H9 (cell line): ENCODE results near the gene C9orf152. TPM values are rescaled to one million over a fixed set of nuclear protein-coding genes. Genes with fewer than 3 reads are reported as not detected.

Source experiments
- DNase-seq: peaks from one replicate; pipeline ENCODE4 v3.0.0-alpha.2; 2017
- H2AFZ ChIP-seq: one replicate; pipeline ENCODE4 v1.6.1; 2013; ENCODE audit warnings: mild to moderate bottlenecking, low read length, control low read depth, moderate library complexity
- H2AK5ac ChIP-seq: 2 replicates; pipeline ENCODE4 v1.6.1; 2013; ENCODE audit warnings: low read length, control low read depth, mixed read lengths; ENCODE audit not compliant: insufficient read length
- H2BK120ac ChIP-seq: one replicate; pipeline ENCODE4 v1.6.1; 2013; ENCODE audit warnings: low read depth, mild to moderate bottlenecking, low read length, control low read depth, inconsistent platforms; ENCODE audit not compliant: poor library complexity, severe bottlenecking
- H2BK12ac ChIP-seq: 2 replicates; pipeline ENCODE4 v1.6.1; 2013; ENCODE audit warnings: low read length, control low read depth, mixed read lengths, low read depth; ENCODE audit not compliant: insufficient read length
- H2BK15ac ChIP-seq: 2 replicates; pipeline ENCODE4 v1.6.1; 2013; ENCODE audit warnings: low read depth, low read length, control low read depth
- H2BK20ac ChIP-seq: one replicate; pipeline ENCODE4 v1.6.1; 2013; ENCODE audit warnings: low read depth, mild to moderate bottlenecking, low read length, control low read depth, inconsistent platforms; ENCODE audit not compliant: poor library complexity, severe bottlenecking
- H2BK5ac ChIP-seq: 2 replicates; pipeline ENCODE4 v1.6.1; 2013; ENCODE audit warnings: low read length, control low read depth, mixed read lengths; ENCODE audit not compliant: insufficient read length
- H3K14ac ChIP-seq: 2 replicates; pipeline ENCODE4 v1.6.1; 2013; ENCODE audit warnings: low read length, control low read depth; ENCODE audit not compliant: insufficient read depth
- H3K18ac ChIP-seq: 2 replicates; pipeline ENCODE4 v1.6.1; 2013; ENCODE audit warnings: low read depth, mild to moderate bottlenecking, mixed read lengths, low read length, control low read depth; ENCODE audit not compliant: insufficient read length
- H3K23ac ChIP-seq: 2 replicates; pipeline ENCODE4 v1.6.1; 2013; ENCODE audit warnings: low read length, control low read depth, mixed read lengths, low read depth; ENCODE audit not compliant: insufficient read length
- H3K23me2 ChIP-seq: 2 replicates; pipeline ENCODE4 v1.6.1; 2013; ENCODE audit warnings: low read depth, mild to moderate bottlenecking, mixed read lengths, low read length, control low read depth; ENCODE audit not compliant: insufficient read length, poor library complexity, severe bottlenecking
- H3K27ac ChIP-seq: 2 replicates; pipeline ENCODE4 v1.5.1; 2013; ENCODE audit warnings: low read length, control low read depth, mixed read lengths, low read depth; ENCODE audit not compliant: insufficient read length
- H3K27me3 ChIP-seq: 2 replicates; pipeline ENCODE4 v1.6.1; 2013; ENCODE audit warnings: low read length, control low read depth, inconsistent platforms; ENCODE audit not compliant: insufficient read depth
- H3K4ac ChIP-seq: 2 replicates; pipeline ENCODE4 v1.6.1; 2013; ENCODE audit warnings: low read depth, mild to moderate bottlenecking, control low read depth, inconsistent platforms, low read length, moderate library complexity
- H3K4me1 ChIP-seq: 2 replicates; pipeline ENCODE4 v1.6.1; 2013; ENCODE audit warnings: low read length, control low read depth, inconsistent platforms; ENCODE audit not compliant: insufficient read depth
- H3K4me2 ChIP-seq: 2 replicates; pipeline ENCODE4 v1.6.1; 2013; ENCODE audit warnings: low read length, control low read depth, mixed read lengths; ENCODE audit not compliant: insufficient read length, insufficient read depth
- H3K56ac ChIP-seq: 2 replicates; pipeline ENCODE4 v1.6.1; 2013; ENCODE audit warnings: low read depth, mild to moderate bottlenecking, mixed read lengths, low read length, control low read depth; ENCODE audit not compliant: insufficient read length
- H3K79me1 ChIP-seq: 2 replicates; pipeline ENCODE4 v1.6.1; 2013; ENCODE audit warnings: low read depth, mild to moderate bottlenecking, moderate library complexity, low read length, control low read depth, inconsistent platforms; ENCODE audit not compliant: insufficient read depth, poor library complexity, severe bottlenecking
- H3K79me2 ChIP-seq: 2 replicates; pipeline ENCODE4 v1.6.1; 2013; ENCODE audit warnings: low read length, control low read depth, inconsistent platforms; ENCODE audit not compliant: insufficient read depth
- H3K9ac ChIP-seq: 2 replicates; pipeline ENCODE4 v1.6.1; 2013; ENCODE audit warnings: low read length, control low read depth, mixed read lengths; ENCODE audit not compliant: insufficient read length; ENCODE audit errors: extremely low read depth
- H3K9me3 ChIP-seq: one replicate; pipeline ENCODE4 v1.6.1; 2013; ENCODE audit warnings: low read depth, low read length, inconsistent platforms; ENCODE audit not compliant: control insufficient read depth
- H3T11ph ChIP-seq: one replicate; pipeline ENCODE4 v1.6.1; 2013; ENCODE audit warnings: mild to moderate bottlenecking, low read length, control low read depth, inconsistent platforms
- H4K20me1 ChIP-seq: one replicate; pipeline ENCODE4 v1.6.1; 2013; ENCODE audit not compliant: control insufficient read depth, insufficient read length, insufficient read depth
- H4K5ac ChIP-seq: 2 replicates; pipeline ENCODE4 v1.6.1; 2013; ENCODE audit warnings: low read depth, mild to moderate bottlenecking, mixed read lengths, low read length, control low read depth; ENCODE audit not compliant: insufficient read length
- H4K8ac ChIP-seq: replicated peaks from 2 replicates; pipeline ENCODE4 v1.6.1; 2013; ENCODE audit warnings: low read length, control low read depth, mixed read lengths, low read depth; ENCODE audit not compliant: insufficient read length
- H4K91ac ChIP-seq: 2 replicates; pipeline ENCODE4 v1.6.1; 2013; ENCODE audit warnings: low read depth, mild to moderate bottlenecking, moderate library complexity, mixed read lengths, low read length, control low read depth; ENCODE audit not compliant: insufficient read length
- H3K27ac Mint-ChIP-seq, 3 experiments: 2 replicates in 2 of 3; 3 replicates in 1 of 3; pipeline ENCODE4 v1.8.0; 2020 to 2021; ENCODE audit warnings: mixed read lengths in 3 of 3, mild to moderate bottlenecking in 1 of 3, moderate library complexity in 1 of 3
- H3K27me3 Mint-ChIP-seq: 2 replicates; pipeline ENCODE4 v1.8.0; 2021; ENCODE audit warnings: low read depth, mild to moderate bottlenecking, moderate library complexity, mixed read lengths
- H3K36me3 Mint-ChIP-seq, 3 experiments: 2 replicates in 2 of 3; 3 replicates in 1 of 3; pipeline ENCODE4 v1.8.0; 2020 to 2021; ENCODE audit warnings: low read depth in 3 of 3, mixed read lengths in 3 of 3; ENCODE audit not compliant: insufficient read depth in 1 of 3
- H3K4me1 Mint-ChIP-seq, 2 experiments: 2 replicates each; pipeline ENCODE4 v1.8.0; 2020; ENCODE audit warnings: mixed read lengths in 2 of 2
- H3K4me3 Mint-ChIP-seq, 2 experiments: 2 replicates in 1 of 2; 3 replicates in 1 of 2; pipeline ENCODE4 v1.8.0; 2020 to 2021; ENCODE audit warnings: mild to moderate bottlenecking in 2 of 2, mixed read lengths in 2 of 2, moderate library complexity in 1 of 2
- H3K9me3 Mint-ChIP-seq, 2 experiments: 2 replicates in 1 of 2; 3 replicates in 1 of 2; pipeline ENCODE4 v1.8.0; 2020; ENCODE audit warnings: mild to moderate bottlenecking in 2 of 2, mixed read lengths in 2 of 2, moderate library complexity in 1 of 2
- CTCF ChIP-seq: fragments of 200-600 bp; sonication (generic); conservative IDR thresholded peaks from 3 replicates; pipeline ENCODE4 v1.8.0; 2021; ENCODE audit warnings: antibody characterized with exemption, mild to moderate bottlenecking
- WGBS: extraction: QIAGEN DNeasy Blood & Tissue Kit; methylation state at CpG from one replicate; pipeline ENCODE4 v1.1.7; 2013; ENCODE audit warnings: missing lambda C conversion rate, low lambda C conversion rate, mixed read lengths; ENCODE audit not compliant: insufficient read length; ENCODE audit errors: extremely low coverage; 5-methylcytosine and 5-hydroxymethylcytosine counted together
- total RNA-seq: library from RNA; stranded (reverse); gene quantifications from 2 replicates; pipeline ENCODE4 v1.2.1, GENCODE V29; 2021

The C9orf152 gene
- total RNA-seq, 1 experiment from 2014 or later: not detected

- no peak overlapping the region for H4K91ac ChIP-seq
- Mint-ChIP-seq H3K9me3 (peaks cover 0 to 2% of the 10 kb centered on the region in 2 experiments; a peak in 1 of 5 replicates), H3K4me3 (peak overlapping the region; percentile 92 to 93), H3K27me3 (0 out of 2 replicates have a peak, but pooled peaks cover 2% of the 10 kb centered on the region), H3K27ac (peak overlapping the region; percentile 89 to 98 (median 94); a peak in 6 of 7 replicates), H3K36me3 (peaks cover 4 to 8% (median 5%) of the 10 kb centered on the region in 3 experiments), H3K4me1 (peaks cover 33 to 42% of the 10 kb centered on the region in 2 experiments)
- H3K23me2 ChIP-seq: peaks cover 4% of the 10 kb centered on the region
- DNase-seq: peak; percentile 57
- H3K27ac ChIP-seq: no peak overlapping the region
- H3K27me3 ChIP-seq: no peaks in the 10 kb centered on the region
- H3K56ac ChIP-seq: no peak overlapping the region
- peaks cover 9% of the 10 kb centered on the region for H3K4me1 ChIP-seq
- no peak overlapping the region for H3K23ac ChIP-seq
- peaks cover 29% of the 10 kb centered on the region; the same call in 1 of the 2 replicates for H3K79me2 ChIP-seq
- H4K5ac ChIP-seq: no peak overlapping the region
- no peaks in the 10 kb centered on the region for H3K79me1 ChIP-seq
- H2AK5ac ChIP-seq: no peak overlapping the region
- peak overlapping the region; percentile 90 for H3K4me2 ChIP-seq
- no peak overlapping the region for H2BK15ac ChIP-seq
- TF ChIP-seq CTCF: no peak
- H2BK20ac ChIP-seq: no peak overlapping the region
- H3K18ac ChIP-seq: peak overlapping the region; percentile 63
- peak overlapping the region; percentile 73 for H3K9ac ChIP-seq
- H3K4ac ChIP-seq: no peak overlapping the region
- no peak overlapping the region for H2BK5ac ChIP-seq
- WGBS: no CpG with 5 or more reads among the region's 81 CpGs
- H3T11ph ChIP-seq: no peak overlapping the region
- no peak overlapping the region for H2AFZ ChIP-seq
- H3K14ac ChIP-seq: peak overlapping the region; percentile 87
- H4K20me1 ChIP-seq: no peaks in the 10 kb centered on the region
- no peak overlapping the region for H2BK12ac ChIP-seq
- H3K9me3 ChIP-seq: no peaks in the 10 kb centered on the region
- no peak overlapping the region for H4K8ac ChIP-seq
- no peak overlapping the region for H2BK120ac ChIP-seq
Observed at GRCh38 chr9:110255463-110256379, 47.8 kb upstream of the C9orf152 start.
